Stimulated activated naive CD4-positive, alpha-beta T cell (primary cell): ENCODE data around the gene LCN15.

Source experiments
- DNase-seq, 6 experiments: peaks; one replicate each; lab custom pipeline; 2025; lab: John Stamatoyannopoulos, UW

Gene LCN15

DNA sequence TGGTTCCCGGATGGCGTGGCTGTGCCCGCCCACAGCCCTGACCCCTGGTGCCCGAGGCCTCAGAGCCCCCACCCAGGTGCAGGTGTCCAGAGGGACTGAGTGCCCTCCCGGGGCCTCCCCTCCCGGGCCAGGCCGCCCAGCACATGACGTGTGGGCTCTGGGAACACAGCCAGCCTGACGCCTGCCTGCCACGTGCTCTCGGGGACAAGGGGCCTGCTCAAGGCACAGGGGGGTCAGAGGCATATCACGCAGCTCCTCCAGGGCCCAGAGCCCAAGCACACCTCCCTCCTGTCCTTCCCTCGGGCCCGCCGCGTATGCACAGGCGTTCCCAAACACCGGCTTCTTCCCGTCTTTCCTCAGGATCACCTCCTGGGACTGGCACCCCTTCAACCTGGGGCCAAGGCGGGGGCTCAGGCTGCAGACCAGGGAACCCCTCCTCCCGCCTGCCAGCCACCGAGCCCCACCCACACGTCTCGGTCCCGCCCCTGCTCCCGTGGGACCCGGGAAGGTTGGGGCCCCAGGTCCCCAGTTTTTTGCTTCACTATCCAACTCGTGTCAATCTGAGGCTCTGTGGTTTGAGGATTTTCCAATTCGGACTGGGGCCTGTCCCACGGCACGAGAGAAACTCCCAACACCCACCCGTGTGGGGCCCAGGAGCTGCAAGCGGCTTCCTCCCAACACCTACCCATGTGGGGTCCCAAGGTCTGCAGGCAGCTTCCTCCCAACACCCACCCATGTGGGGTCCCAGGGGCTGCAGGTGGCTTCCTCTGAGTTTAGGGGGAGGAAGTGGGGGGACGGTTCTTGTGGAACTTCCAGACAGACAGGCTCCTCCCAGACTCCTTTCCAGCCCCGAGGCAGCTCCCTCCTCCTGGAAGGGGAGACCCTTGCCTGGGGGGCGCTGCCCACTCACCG, 23.1 kb downstream of the LCN15 start:
- peak in 2 of 6 experiments; percentile 18 to 33 for DNase-seq

DNA sequence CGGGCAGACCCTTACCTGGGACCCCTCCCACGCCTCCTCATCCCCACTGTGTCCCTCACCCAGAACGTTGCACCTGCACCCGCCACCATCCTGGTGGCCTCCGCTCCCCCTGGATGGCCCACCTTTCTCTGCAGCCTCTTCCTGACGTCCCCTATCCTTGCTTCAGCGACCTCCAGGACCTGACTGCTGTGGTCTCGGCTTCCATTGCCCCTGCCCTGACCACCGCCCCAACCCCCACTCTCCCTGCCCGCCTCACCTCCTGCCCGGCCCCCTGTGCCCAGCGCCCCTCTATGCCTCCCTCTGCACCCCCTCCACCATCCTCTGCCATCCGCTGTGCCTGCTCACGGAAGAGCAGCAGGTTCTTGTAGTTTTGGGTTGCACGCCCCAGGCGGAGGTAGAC, 23.8 kb downstream of the LCN15 start:
- DNase-seq, result no peak

DNA sequence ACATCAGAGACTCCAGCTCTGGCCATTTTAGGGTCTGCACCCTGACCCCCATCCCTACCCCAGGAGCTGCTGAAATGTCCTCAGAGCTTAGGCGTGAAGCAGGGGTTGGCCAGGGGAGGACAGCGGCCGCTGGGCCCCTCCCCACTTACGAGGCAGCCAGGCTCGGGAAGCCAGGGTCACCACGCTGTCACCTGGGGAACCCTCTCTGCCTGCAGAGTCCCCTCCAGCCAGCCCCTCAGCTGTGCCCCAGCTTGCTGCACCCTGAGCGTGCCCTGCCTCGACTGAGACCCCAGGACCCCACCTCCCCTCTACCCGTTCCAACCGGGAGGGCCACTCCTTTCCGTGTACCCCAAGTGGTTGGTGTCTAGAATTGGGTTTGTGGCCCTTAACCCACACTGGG, 24.2 kb downstream of the LCN15 start:
- no peak for DNase-seq

DNA sequence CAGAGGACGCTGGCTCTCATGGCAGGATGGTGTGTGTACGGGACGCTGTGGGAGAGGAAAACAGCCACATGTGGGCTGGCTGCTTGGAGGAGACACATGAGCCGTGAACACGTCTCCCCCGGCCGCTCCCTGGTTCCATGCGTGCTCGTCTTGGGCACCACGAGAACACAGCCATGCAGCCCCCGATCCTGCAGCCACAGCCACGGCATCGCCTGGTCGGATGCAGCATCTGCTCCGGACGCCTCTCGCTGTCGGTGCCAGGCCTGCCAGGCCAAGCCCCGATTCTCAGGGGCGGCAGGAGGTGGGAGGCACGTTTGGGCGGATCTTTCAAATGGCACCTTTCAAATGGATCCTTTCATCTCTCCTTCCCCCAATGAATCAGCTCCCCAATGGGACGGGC, 24.8 kb downstream of the LCN15 start:
- DNase-seq, result no peak

DNA sequence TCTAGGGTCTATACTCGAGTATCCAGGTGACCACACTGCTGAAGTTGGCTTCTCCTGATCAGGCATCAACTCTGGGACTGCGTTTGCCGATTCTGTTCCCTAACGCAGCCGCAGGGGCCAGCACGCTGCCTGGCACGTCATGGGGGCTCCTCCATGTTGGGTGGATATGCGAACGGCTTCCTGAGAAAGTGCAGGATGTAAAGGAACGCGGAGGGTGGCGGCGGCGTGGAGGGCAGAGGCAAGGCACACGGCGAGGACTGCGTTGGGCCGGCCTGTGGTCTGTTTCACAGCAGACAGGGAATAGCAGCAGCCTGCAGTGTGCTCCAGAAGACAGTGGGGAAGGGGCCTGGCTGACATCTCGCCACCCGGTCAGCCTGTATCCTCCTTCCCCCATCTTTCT, 25.4 kb downstream of the LCN15 start:
- no peak for DNase-seq

DNA sequence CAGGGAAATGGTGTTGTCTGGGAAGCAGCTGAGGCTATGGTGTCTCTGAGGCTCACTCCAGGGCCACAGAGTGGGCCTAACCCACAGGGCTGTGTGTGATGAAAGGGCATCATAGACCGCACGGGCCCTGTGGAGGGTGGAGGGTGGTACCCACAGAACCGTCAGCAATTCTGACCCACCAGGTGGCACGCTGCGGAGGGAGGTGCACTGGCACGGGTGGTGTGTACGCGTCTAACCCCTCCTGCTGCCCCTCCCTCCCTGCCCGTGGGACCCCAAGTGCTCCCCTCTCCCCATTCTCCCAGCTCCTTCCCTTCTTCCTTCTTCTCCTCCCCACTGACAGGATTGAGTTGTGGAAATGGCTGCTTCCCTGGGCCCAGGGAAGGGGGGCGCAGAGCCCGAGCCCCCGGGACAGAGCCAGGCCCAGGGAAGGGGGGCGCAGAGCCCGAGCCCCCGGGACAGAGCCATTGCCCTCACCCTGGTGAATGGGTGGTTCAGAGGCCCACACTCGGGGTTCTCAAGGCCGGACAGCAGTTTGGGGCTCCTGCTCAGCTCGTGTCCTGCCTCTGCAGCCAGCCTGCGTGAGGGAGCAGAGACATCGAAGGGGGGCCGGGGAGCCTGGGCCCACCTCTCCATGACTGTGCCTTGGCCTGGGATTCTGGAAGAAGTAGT, 28.4 kb downstream of the LCN15 start:
- no peak for DNase-seq

DNA sequence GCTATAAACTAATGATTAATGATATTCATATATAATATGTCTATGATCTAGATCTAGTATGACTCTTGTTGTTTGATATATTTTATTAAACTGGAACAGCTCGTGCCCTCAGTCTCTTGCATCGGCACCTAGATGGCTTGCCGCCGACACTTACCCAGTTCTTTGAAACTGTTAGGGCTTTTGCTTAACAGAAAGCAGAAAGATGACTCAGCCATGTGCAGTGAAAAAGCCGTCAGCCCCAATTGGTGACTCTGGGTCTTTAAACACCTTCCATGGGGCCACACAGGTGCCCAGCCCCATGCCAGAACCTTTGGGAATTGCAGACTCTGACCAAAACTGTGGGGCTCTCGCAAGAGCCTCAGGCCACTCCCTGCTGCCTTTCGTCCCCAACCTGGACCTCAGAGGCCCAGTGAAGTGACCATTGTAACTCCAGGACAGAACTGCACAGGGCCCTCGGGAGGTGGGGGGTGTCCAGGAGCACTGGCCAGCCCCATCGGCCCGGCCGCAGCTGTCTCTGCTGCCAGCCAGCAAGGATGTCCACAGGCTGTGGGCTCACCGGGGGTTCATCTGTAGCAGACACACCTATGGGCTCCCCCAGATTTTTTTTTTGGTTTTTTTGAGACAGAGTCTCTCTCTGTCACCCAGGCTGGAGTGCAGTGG, 29.4 kb downstream of the LCN15 start:
- DNase-seq, result no peak

DNA sequence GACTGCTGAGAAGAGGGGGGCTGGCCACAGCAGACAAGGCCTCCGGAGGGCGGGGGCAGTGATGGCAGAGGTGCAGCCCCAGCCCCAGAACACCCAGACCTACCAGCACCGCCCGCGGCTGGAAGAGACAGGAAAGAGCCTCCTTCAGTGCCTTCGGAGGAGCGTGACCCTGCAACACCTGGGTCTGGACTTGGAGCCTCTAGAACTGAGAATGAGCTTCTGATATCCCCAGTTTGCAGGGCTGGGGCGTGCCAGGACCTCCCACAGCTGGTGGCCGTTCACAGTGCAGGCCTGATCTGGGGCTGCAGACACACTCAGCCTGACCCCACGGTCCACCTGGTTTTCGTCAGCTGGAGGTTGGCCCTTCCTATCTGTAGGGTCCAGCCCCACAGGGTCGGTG, 30.7 kb downstream of the LCN15 start:
- DNase-seq, result no peak

DNA sequence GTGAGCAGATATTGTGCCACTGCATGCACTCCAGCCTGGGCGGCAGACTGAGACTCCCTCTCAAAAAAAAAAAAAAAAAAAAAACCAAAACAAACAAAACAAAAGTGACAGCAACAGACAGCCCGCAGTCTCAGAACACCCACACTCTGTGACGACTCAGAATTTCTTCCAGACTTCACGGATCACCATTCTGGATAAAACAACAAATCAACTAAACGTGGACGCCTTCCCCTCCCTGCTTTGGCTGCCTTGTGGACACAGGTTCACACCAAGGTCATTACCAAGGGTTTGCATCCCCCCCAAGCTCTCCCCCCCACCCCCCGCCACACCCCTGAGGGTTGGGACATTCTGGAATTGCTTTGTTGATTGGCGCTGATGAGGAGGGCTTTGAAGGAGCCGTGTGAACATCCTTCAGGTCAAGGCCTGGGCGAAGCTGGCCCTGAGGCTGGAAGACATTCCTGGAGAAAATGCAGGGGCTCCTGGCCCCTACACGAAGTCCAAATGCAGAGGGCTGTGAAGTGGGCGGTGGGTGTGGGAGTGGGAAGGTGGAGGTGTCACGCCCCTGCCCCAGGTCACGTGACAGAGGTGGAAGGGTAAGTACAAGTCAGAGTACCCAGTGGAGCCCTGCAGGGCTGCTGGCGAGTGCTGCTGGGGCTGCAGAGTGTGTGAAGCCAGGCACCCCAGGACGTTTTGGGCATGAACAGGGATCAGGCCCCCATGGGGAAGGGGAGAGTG, 31.7 kb downstream of the LCN15 start:
- no peak for DNase-seq

DNA sequence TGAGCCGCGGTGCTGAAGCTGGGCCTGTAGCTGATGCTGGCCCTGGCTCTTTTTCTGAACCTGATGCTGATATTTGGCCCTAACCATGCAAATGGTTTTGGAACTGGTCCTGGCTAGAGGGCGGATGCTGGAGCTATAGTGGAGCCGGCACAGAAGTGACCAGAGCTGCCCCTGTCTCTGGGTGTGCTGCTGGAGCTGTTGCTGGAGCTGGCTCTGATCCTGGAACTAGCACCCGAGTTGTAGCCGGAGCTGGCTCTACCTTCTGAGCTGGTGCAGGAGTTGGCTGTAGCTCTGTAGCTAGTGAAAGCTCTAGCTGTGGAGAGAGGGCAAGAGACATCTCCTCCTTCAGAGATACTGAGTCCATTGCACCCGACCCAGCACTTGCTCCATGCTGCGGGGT, 34.4 kb downstream of the LCN15 start:
- DNase-seq, result no peak

DNA sequence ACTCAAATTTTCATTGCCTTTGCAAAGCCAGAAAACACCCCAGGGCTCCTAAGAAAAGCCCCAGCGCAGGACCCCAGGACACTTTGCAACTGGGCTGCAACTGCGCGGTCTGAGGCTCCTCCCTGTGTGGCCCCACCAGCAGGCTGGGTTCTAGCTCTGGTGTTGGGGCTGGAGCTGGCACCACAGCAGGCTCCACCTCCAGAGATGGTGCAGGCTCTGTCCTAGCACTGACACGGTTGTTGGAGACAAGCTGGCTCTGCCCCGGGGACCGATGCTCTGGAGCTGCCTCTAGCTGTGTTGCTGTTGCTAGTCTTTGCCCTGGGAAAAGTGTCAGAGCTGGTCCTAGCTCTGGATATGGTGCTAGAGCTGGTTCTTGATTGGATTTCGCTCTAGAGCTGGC, 35.2 kb downstream of the LCN15 start:
- DNase-seq, result no peak

DNA sequence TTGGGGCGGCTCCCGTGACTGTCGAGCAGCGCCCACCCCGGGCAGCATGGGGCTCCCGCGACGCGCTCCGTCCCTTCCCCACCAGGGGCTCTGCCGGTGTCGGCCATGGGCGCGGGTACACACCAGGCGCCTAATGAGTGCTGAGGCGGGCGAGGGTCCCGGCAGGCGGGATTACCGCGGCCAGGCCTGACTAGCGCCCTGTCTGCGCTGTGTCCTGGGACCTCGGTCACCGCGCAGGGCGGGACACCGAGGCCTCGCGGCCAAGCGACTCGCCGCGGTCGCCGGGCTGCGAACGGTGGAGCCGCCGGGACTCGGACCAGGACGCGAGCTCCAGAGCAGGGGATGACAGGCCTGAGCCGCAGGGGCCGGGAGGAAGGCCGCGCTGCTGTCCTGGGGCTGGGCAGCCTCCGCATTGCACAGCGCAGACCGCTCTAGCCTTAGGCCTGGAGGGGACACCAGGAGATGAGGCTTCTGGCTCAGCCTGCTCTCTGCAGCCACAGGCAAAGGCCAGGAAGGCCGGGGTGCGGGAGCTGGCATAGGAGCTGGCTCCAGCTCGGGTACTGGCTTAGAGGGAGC, 35.7 kb downstream of the LCN15 start:
- DNase-seq, result peak in 1 of 6 experiments; percentile 38

DNA sequence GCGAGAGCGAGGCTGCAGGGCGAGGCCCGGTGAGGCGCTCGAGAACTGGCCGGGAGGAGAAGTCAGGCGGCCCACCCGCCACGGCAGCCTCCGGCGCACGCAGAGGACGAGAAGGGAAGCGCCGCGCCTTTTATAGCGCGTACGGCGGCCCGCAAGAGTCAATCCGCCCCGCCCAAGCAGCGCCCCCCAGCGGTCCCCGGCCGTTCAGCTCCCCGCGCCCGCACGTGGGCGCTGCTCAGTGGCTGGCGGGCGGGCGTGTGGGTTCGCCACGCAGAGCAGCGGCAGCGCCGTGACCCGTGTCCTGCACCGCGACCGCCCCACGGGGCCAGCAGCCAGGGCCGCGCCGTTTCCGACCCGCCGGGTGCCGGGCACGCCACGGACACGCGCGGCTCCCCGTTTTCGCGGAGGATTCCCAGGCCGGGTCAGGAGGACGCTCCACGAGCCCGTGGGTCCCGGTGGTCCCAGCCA, 36.2 kb downstream of the LCN15 start:
- peak; percentile 82 to 94 (median 92) for DNase-seq

DNA sequence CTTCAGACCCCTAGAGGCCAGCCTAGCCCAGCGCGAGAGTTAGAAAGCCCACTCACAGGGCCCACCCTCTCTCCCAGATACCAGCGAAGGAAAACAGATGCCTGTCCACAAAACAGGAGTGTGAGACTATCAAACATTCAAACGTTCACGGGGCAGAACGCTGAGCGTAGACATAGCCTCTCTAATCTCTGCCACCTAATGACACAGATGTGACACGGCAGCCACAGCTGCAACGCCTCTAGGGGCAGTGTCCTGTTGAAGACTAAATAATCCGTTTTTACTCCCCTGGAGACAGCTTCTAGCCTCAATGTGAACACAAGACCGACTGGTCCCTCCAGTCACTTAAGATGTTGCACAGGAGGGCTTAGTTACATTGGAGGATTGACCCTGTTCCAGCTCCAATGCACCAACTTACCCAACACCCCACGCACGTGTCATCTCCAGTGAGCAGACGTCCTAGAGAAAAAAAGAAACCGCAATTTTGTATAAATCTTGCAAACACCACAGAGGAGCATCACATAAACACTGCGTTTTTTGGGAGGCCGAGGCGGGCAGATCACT, 37.6 kb downstream of the LCN15 start:
- DNase-seq, result peak in 4 of 6 experiments; percentile 21 to 43 (median 26)

DNA sequence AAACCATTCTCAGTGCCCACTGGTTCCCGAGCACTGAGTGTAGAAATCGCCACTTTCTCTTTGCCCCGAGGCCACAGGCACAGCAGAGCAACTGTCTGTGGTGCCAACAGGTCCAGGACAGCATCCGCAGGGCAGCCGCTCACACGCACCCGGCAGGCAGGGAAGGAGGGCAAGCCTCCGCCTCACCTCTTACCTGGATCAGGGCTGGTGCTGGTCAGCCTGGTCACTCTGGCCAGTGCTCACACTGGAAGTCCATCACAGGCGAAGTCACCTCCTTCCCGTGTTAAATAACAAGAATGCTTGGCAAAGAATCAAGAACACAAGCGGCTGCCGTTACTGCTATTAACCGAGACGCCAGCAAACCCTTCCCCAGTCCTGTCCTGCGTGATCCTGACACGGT, 38.2 kb downstream of the LCN15 start:
- DNase-seq, result no peak

DNA sequence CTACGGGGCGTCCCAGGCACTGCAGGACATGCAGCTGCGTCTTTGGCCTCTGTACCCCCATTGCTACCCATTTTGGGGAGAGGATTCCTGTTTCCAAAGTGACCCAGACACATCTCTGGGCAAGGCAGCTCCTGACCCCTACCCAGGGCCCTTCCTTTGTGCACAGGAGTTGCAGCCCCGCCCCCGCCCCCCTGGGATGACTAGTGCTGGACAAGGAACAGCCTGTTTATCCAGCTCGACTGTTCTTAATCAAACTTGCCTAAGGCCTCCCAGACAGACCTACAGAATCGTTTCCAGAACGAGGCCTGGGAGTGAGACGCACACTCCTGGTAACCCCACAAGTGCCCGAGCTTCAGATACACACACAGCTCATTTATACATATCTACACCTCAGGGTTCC, 38.7 kb downstream of the LCN15 start:
- no peak for DNase-seq

DNA sequence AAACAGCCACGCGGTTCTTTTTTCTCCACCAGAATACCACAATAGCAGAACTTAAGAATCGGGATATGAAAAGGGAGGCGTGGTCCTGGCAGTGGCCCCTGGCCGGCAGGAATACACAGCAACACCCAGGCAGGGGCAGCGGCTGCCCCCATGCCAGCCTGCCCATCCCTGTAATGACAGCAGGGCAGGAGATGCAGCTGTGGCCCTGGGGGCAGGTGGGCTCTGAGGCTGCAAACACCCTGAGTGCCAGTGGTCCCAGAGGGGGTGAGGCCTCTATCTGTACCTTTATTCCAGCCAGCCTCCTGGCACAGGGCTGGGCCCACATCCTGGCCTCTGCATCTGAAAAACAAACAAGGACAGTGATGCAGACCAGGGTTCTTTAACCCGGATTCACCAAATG, 39.5 kb downstream of the LCN15 start:
- DNase-seq, result no peak

DNA sequence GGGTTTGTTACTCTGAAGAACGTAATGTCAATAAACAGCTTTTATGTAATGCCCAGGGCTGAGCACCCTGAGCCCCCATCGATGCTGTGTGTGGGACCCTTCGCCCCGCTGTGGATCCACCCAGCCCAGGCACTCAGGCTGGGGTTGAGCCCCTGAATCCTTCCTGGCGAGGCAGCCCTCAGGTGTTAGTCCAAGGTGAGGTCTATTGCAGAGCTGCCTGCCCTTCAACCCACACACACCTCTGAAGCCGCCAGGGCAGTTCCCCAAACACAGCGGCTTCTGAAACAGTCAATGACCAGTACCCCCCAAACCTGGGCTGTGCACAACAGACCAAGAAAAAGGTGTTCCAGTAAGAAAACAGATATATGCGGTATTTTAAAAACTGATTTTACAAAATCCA, 40.3 kb downstream of the LCN15 start:
- no peak for DNase-seq

DNA sequence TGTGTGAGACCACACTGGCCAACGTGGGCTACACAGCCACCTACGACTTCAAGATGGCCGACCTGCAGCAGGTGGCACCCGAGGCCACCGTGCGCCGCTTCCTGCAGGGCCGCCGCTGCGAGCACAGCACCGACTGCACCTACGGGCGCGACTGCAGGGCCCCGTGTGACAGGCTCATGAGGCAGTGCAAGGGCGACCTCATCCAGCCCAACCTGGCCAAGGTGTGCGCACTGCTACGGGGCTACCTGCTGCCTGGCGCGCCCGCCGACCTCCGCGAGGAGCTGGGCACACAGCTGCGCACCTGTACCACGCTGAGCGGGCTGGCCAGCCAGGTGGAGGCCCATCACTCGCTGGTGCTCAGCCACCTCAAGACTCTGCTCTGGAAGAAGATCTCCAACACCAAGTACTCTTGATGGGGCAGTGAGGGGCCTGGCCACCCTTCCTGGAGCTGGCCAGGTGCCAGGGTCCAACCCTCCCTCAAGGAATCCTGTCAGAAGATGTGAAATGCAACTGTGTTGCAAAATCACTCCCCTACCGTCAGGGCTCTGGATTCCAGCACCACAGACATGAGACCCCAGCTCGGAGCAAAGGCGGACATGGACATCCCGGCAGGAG, 40.8 kb downstream of the LCN15 start:
- no peak for DNase-seq

DNA sequence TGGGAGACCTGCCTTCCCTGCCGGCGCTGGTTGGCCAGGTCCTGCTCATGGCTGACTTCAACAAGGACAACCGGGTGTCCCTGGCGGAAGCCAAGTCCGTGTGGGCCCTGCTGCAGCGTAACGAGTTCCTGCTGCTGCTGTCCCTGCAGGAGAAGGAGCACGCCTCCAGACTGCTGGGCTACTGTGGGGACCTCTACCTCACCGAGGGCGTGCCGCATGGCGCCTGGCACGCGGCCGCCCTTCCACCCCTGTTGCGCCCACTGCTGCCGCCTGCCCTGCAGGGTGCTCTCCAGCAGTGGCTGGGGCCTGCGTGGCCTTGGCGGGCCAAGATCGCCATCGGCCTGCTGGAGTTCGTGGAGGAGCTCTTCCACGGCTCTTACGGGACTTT, 41.4 kb downstream of the LCN15 start:
- no peak for DNase-seq
